GM18909 (cell line): ENCODE data around the gene ALDH1A2.

Experiments
- ATAC-seq: cut with Tn5 transposase; IDR thresholded peaks from one replicate; pipeline ENCODE4 v1.9.1; 2021; ENCODE audit warnings: mild to moderate bottlenecking; ENCODE audit not compliant: unreplicated experiment, poor library complexity

ALDH1A2 gene

DNA sequence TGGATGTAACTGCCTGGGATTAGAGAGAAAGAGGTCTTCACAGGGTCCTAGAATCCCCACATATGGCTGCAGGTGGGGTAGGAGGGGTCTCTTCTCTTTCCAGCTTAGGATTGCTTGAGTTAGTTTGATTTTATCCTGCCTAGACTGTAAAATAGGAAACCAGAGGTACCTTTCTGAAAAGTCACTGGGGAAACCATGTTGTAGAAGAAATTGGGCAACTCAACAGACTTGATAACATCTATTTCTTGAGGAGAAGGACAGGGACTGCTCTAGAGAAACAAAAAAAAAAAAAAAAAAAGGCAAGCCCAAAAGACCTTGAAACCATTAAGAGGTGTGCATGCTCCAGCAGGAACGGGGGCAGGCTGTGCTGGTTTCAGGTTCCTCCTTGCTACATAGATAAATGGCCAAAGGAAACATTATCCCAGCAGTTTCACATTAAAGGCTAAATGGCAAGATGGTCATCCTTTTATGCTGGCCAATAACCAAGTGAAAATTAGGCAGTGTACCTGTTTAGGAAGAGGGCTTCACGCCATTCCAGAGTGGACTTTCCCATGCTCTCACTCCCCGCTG, 116.1 kb downstream of the ALDH1A2 start:
- no peak for ATAC-seq

GRCh38 chr15:57948351-57949289, 116.9 kb downstream of the ALDH1A2 start:
- no peak for ATAC-seq

- ATAC-seq, result no peak
These were observed 117.7 kb downstream of the ALDH1A2 start for GRCh38 chr15:57947781-57948180.

- ATAC-seq, result no peak
These were observed 118.2 kb downstream of the ALDH1A2 start for GRCh38 chr15:57947282-57947681.

DNA sequence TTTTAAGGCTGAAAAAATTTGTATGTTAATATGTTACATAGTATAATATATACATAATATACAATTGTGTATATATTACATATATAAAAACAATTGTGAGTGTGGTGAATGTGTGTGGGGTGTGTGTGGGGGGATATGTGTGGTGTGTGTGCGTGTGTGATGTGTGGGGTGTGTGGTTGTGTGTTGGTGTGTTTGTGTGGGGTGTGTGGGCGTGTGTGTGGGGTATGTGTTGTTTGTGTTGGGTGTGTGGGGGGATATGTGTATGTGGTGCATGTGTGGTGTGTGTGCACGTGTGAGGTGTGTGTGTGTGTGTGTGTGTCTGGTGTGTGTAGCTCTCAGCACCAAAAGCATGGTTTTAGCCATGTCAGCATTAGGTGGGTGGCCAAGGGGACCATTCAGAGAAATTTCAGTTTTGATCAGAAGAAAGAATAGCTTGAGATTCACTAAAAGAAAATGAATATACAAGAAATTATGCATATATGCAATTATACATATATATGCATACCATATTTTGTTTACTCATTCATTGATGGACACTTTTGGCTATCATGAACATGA, 118.9 kb downstream of the ALDH1A2 start:
- ATAC-seq, result no peak

DNA sequence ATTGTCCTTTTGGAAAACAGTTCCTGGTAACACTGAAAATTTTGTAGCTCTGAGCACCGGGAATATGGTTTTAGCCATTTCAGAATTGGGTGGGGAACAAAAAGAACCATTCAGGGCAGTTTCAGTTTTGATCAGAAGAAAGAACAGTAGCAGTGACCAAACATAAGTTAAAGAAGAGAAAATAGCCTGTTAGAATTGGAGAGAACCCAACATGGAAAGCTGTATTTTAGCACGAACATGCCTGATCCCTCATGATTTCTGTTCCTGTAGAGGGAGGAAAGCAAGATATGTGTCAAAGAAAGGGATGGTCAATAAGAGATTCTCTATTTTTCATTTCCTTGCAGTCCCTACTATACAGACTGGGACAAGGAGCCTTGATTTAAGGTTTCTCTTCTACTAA, 119.9 kb downstream of the ALDH1A2 start:
- no peak for ATAC-seq

DNA sequence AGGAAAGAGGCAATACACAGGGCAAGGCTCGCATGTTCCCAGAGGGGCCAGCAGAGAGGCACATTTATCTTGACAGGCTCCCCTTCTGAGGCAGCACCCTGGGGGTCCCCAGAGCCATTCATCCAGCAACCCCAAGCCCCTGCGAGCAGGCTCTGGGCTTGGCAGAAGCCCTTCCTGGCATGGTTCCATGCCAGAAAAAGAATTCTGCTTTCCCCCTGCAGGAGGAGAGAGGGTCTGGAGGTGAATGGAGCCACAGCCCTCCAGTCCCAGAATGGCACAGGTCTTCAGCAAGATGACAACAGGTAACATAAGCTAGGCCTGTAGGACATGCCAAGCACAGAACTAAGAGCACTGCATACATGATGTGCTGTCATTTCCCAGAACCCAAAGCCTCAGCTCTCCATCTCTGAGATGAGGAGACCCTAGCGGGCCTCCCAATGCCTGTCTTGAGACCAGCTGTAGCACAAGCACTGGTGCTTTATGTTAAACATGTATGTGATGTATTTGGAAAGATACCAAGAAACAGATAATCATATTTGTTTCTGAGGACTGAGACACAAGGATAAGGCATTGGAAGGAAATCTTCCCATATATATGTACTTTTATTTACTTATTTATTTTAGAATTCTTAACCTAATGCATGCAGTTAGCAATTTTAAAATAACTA, 121.6 kb downstream of the ALDH1A2 start:
- no peak for ATAC-seq

GRCh38 chr15:57943171-57943570, 122.3 kb downstream of the ALDH1A2 start:
- ATAC-seq, result no peak

GRCh38 chr15:57941816-57942215, 123.7 kb downstream of the ALDH1A2 start:
- ATAC-seq, result no peak

GRCh38 chr15:57932348-57932747, 133.2 kb downstream of the ALDH1A2 start:
- no peak for ATAC-seq

- ATAC-seq, result no peak
These were observed 133.9 kb downstream of the ALDH1A2 start for GRCh38 chr15:57931570-57931969.

- no peak for ATAC-seq
These were observed 138.3 kb downstream of the ALDH1A2 start for GRCh38 chr15:57927091-57927631.

DNA sequence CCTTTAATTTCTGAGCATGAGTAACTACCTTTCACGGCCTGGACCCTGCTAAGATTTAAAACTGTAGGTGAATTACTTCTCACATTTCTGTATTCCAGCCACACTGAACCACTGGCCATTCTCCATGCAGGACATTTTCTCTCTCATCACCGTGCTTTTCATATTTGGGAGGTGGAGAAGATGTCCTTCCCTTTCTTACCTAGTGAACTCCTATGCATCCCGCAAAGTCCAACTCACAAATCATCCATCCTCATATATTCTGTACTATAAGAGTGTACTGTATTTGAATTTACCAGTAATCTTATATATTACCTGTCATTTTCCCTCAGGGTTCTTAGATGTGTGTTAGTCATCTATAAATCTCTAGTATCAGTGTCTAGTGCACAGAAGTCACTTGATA, 139.9 kb downstream of the ALDH1A2 start:
- ATAC-seq, result no peak

GRCh38 chr15:57924598-57924997, 140.9 kb downstream of the ALDH1A2 start:
- ATAC-seq, result no peak

DNA sequence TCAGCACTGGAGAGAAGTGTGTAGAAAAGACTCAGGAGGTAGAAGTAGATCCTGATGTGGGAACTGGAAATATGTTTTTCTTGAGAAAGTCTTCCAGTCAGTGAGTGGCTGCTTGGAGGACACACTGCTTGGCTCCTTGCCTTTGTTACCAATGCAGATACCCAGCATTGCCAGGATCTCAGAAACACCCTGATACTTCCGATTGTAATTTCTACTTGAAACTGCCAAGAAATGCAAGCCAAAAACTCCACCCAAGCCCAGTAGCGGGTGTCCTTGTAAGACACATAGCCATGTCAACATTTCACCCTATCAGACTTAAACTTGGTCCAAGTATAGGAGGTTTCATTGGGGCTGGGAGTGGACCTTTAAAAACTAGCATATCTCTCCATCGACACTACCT, 141.8 kb downstream of the ALDH1A2 start:
- no peak for ATAC-seq

GRCh38 chr15:57923306-57923705, 142.2 kb downstream of the ALDH1A2 start:
- ATAC-seq, result no peak

DNA sequence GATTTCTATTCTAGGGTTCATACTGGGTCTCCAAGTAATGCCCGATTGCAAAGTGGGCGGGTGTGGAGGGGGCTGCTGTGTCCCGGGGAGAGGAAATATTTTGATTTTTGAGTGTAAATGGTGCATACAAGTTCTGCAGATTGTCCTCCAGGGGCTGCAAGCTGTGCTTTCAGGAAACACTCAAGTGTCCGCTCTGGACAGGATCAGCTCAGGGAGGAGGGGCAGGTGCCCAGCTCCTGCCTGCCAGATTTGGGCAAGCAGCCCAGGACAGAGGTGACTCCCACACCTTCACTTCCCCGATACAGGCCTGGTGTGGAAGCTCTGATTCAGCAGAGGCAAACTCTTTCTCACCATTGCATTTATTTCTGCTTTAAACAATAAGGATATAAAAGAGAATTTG, 142.7 kb downstream of the ALDH1A2 start:
- ATAC-seq, result no peak

GRCh38 chr15:57921371-57921770, 144.1 kb downstream of the ALDH1A2 start:
- no peak for ATAC-seq

DNA sequence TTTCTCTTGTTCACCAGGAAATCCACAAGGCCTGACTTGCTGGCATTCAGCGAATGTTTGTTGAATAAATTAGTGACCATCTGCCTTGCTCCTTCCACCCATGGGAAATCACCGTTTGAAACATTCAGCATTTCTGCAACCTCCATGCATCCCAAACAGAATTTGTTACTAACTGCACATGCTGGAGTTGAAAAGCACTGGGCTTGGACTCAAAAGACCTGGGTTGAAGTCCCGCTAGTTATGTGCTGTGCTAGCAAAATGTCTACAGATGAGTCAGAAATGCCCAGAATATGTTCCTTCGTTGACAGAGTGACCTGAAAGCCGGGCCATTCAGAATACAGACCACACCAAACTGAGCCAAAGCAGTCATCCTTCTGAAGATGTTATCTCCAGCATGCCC, 144.6 kb downstream of the ALDH1A2 start:
- no peak for ATAC-seq

GRCh38 chr15:57919754-57920153, 145.8 kb downstream of the ALDH1A2 start:
- no peak for ATAC-seq

DNA sequence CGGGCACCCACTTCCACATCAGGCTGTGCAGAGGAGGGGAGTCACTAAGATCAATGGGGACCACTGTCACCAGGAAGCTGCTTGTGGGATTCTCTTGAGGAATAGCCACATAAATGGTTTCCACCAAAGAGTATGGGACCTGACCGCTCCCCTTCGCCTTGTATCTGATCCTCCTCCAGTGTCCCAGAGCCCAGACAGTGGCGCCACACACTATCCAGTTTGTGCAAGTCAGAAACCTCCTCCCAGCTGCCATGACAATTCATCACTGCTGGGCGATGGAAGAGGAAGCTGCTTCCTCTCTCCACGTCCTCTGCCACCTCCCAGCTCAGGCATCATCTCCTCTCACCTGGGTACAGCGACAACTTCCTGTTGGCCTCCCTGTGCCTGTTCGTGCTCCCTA, 147.5 kb downstream of the ALDH1A2 start:
- ATAC-seq, result no peak
